WTC11 (cell line): ENCODE data around the gene CHPF2. TPM values are rescaled to one million over a fixed set of nuclear protein-coding genes. Genes with fewer than 3 reads are reported as not detected.

ENCODE experiments used
- ATAC-seq: fragments of 200-7000 bp; cut with Tn5 transposase; 2 replicates; pipeline ENCODE4 v1.10.0; 2021; ENCODE audit warnings: mild to moderate bottlenecking, moderate library complexity
- CTCF ChIA-PET: fragments of 300-600 bp; sonication (Branson Sonifier 250); formaldehyde crosslinking; loops from one replicate; lab custom pipeline; 2021; ENCODE audit warnings: antibody characterized with exemption; lab: Charles Lee
- POLR2A ChIA-PET: fragments of 350-600 bp; sonication (Branson Sonifier 250); formaldehyde crosslinking; loops from one replicate; lab custom pipeline; 2021; ENCODE audit warnings: antibody characterized with exemption; lab: Charles Lee
- DNase-seq: peaks from one replicate; pipeline ENCODE4 v3.0.0; 2021; ENCODE audit warnings: low spot score
- H3K27ac Mint-ChIP-seq: 2 replicates; pipeline ENCODE4 v1.8.0; 2021; ENCODE audit warnings: mixed read lengths
- H3K27me3 Mint-ChIP-seq: 2 replicates; pipeline ENCODE4 v1.8.0; 2021; ENCODE audit warnings: low read depth, mild to moderate bottlenecking, moderate library complexity, mixed read lengths
- H3K36me3 Mint-ChIP-seq: 2 replicates; pipeline ENCODE4 v1.8.0; 2021; ENCODE audit warnings: mixed read lengths
- H3K4me1 Mint-ChIP-seq: 2 replicates; pipeline ENCODE4 v1.8.0; 2022; ENCODE audit warnings: mixed read lengths
- H3K4me3 Mint-ChIP-seq: 2 replicates; pipeline ENCODE4 v1.8.0; 2021; ENCODE audit warnings: mild to moderate bottlenecking, moderate library complexity, mixed read lengths
- H3K9me3 Mint-ChIP-seq: 2 replicates; pipeline ENCODE4 v1.8.0; 2021; ENCODE audit warnings: mixed read lengths
- ATF1 ChIP-seq: sonication (generic); formaldehyde crosslinking; IDR thresholded peaks from 2 replicates; pipeline ENCODE4 v1.8.1; 2023; ENCODE audit warnings: mild to moderate bottlenecking, moderate library complexity, missing genetic modification reagents
- CREM ChIP-seq: sonication (generic); formaldehyde crosslinking; IDR thresholded peaks from 2 replicates; pipeline ENCODE4 v1.8.1; 2022; ENCODE audit warnings: mild to moderate bottlenecking, missing genetic modification reagents, moderate library complexity
- GABPB1 ChIP-seq: sonication (generic); formaldehyde crosslinking; IDR thresholded peaks from 2 replicates; pipeline ENCODE4 v1.8.1; 2023; ENCODE audit warnings: mild to moderate bottlenecking, missing genetic modification reagents
- HMGA2 ChIP-seq: fragments of 250-450 bp; sonication (Bioruptor Pico); IDR thresholded peaks from 2 replicates; pipeline ENCODE4 v1.4.0; 2021; ENCODE audit warnings: mild to moderate bottlenecking, moderate library complexity
- JAZF1 ChIP-seq: fragments of 250-450 bp; sonication (Bioruptor Pico); IDR thresholded peaks from 2 replicates; pipeline ENCODE4 v1.9.0; 2021; ENCODE audit warnings: moderate library complexity, mild to moderate bottlenecking, inconsistent platforms
- MYBL2 ChIP-seq: sonication (generic); formaldehyde crosslinking; IDR thresholded peaks from 2 replicates; pipeline ENCODE4 v1.8.1; 2023; ENCODE audit warnings: mild to moderate bottlenecking, moderate library complexity, missing genetic modification reagents
- NFE2L1 ChIP-seq: sonication (generic); formaldehyde crosslinking; IDR thresholded peaks from 2 replicates; pipeline ENCODE4 v1.8.1; 2023; ENCODE audit warnings: missing genetic modification reagents
- NFYB ChIP-seq: sonication (generic); formaldehyde crosslinking; conservative IDR thresholded peaks from 2 replicates; pipeline ENCODE4 v1.8.0; 2022; ENCODE audit warnings: low read depth, missing genetic modification reagents
- ZNF121 ChIP-seq: sonication (generic); formaldehyde crosslinking; IDR thresholded peaks from 2 replicates; pipeline ENCODE4 v1.8.0; 2023; ENCODE audit warnings: missing genetic modification reagents
- ZNF138 ChIP-seq: sonication (generic); formaldehyde crosslinking; conservative IDR thresholded peaks from 2 replicates; pipeline ENCODE4 v1.8.1; 2022; ENCODE audit warnings: mild to moderate bottlenecking, moderate library complexity, missing genetic modification reagents
- ZNF232 ChIP-seq: sonication (generic); formaldehyde crosslinking; IDR thresholded peaks from 2 replicates; pipeline ENCODE4 v1.8.0; 2022; ENCODE audit warnings: mild to moderate bottlenecking, missing genetic modification reagents
- ZNF416 ChIP-seq: fragments of 250-450 bp; sonication (Bioruptor Pico); IDR thresholded peaks from 2 replicates; pipeline ENCODE4 v1.9.0; 2021; ENCODE audit warnings: mild to moderate bottlenecking, inconsistent platforms
- total RNA-seq: library from RNA; stranded (reverse); gene quantifications from 3 replicates; pipeline ENCODE4 v1.2.3, GENCODE V29; 2021
- TF ChIP-seq, protein P1 (sequence below): fragments of 250-450 bp; sonication (Bioruptor Pico); IDR thresholded peaks from 2 replicates; pipeline ENCODE4 v1.9.0; 2021; ENCODE audit warnings: mild to moderate bottlenecking
- TF ChIP-seq, protein P2 (sequence below): sonication (generic); formaldehyde crosslinking; IDR thresholded peaks from 2 replicates; pipeline ENCODE4 v1.8.1; 2023; ENCODE audit warnings: mild to moderate bottlenecking, missing genetic modification reagents
- TF ChIP-seq, protein P3 (sequence below): sonication (generic); formaldehyde crosslinking; conservative IDR thresholded peaks from 2 replicates; pipeline ENCODE4 v1.8.1; 2023; ENCODE audit warnings: mild to moderate bottlenecking, low read depth, missing genetic modification reagents, moderate library complexity
- TF ChIP-seq, protein P4 (sequence below): fragments of 250-450 bp; sonication (Bioruptor Pico); IDR thresholded peaks from 2 replicates; pipeline ENCODE4 v1.9.0; 2021; ENCODE audit warnings: moderate library complexity, mild to moderate bottlenecking, inconsistent platforms, borderline replicate concordance
- TF ChIP-seq, protein P5 (sequence below): sonication (generic); formaldehyde crosslinking; IDR thresholded peaks from 2 replicates; pipeline ENCODE4 v1.8.0; 2022; ENCODE audit warnings: mild to moderate bottlenecking, missing genetic modification reagents
- TF ChIP-seq, protein P6 (sequence below): sonication (generic); formaldehyde crosslinking; IDR thresholded peaks from 2 replicates; pipeline ENCODE4 v1.8.1; 2023; ENCODE audit warnings: mild to moderate bottlenecking, moderate library complexity, missing genetic modification reagents
- TF ChIP-seq, protein P7 (sequence below): sonication (generic); formaldehyde crosslinking; IDR thresholded peaks from 2 replicates; pipeline ENCODE4 v1.8.0; 2023; ENCODE audit warnings: missing genetic modification reagents
- TF ChIP-seq, protein P8 (sequence below): sonication (generic); formaldehyde crosslinking; IDR thresholded peaks from 2 replicates; pipeline ENCODE4 v1.8.1; 2022; ENCODE audit warnings: low read depth, mild to moderate bottlenecking, moderate library complexity, missing genetic modification reagents, borderline replicate concordance
- TF ChIP-seq, protein P9 (sequence below): sonication (generic); formaldehyde crosslinking; IDR thresholded peaks from 2 replicates; pipeline ENCODE4 v1.8.1; 2023; ENCODE audit warnings: mild to moderate bottlenecking, missing genetic modification reagents, moderate library complexity

CHPF2 gene
- total RNA-seq, 1 experiment from 2014 or later, result 30.7 TPM

DNA sequence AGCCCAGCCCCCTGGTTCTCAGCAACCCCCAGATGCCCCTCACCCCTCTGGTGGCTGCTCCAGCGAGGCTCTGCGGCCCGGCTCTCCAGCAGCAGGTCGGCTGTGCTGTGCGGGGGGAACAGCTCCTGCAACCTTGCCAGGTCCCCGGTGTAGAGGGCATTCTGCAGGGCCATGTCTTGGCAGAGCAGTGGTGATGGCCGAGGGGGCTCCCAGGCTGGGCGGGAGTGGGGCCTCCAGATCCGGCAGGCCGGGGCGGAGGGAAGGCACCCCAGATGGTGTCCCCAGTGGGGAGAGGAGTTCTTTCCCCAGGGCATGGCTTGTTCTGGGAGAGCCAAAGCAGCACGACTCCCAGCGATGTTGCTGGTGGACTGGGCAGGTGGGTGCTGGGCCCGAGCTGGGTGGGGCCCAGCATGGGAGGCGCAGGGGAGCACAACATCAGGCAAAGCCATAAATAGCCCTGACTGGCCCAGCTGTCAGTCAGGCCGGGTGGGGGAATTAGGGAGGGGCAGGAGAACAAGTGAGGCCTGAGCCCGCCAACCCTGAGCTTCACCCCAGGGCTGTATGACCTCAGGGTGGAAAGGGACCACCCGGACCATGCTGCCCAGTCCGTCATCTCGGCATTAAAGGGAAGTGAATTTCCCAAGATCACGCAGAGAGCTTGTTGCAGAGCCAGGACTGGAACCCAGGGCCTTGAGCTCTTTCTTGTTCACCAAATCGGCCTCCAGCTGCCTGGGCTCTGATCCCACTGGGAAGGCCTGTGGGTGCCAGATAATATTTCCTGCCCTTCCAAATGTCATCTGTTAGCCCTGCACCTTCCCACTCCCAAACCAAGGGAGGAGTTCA, 44.7 kb upstream of the CHPF2 start:
- Mint-ChIP-seq H3K27me3 (no peaks in the 10 kb centered on the region; the same call in 1 of the 2 replicates), H3K4me1 (no peaks in the 10 kb centered on the region), H3K9me3 (no peaks in the 10 kb centered on the region), H3K36me3 (no peaks in the 10 kb centered on the region)
- DNase-seq, result no peak
- CTCF ChIA-PET, result interaction anchor here (1.8 to 1.9 kb wide), 2 partner anchors 57 to 169 kb away, joined by 4 to 7 read pairs; no protein-coding TSS in a partner anchor
- TF ChIP-seq, protein P1, sequence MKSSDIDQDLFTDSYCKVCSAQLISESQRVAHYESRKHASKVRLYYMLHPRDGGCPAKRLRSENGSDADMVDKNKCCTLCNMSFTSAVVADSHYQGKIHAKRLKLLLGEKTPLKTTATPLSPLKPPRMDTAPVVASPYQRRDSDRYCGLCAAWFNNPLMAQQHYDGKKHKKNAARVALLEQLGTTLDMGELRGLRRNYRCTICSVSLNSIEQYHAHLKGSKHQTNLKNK (CRISPR knock-in tag), result no peak
- TF ChIP-seq ATF1, result no peak
- TF ChIP-seq, all 79 proteins: peak for 0
- POLR2A ChIA-PET, result no interaction called here
- H3K27ac Mint-ChIP-seq, result no peak overlapping the region
- no peak overlapping the region for H3K4me3 Mint-ChIP-seq
- ATAC-seq, result no peak

DNA sequence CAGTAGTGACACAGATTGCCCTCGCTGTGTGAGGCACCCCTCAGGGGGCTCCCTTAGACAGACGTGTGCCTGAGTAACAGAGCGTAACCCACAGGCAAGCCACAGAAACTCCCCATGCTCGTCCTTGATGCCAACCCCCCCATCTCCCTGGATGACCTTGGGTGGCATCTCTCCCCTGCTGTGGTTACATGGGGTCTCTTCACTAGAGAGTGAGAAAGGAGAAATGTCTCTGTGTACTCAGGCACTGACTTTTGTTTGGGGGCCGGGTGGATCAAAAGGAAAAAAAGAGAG, 44.1 kb upstream of the CHPF2 start:
- H3K27ac Mint-ChIP-seq, result no peak overlapping the region
- no peaks in the 10 kb centered on the region for H3K36me3 Mint-ChIP-seq
- no peaks in the 10 kb centered on the region; the same call in 1 of the 2 replicates for H3K27me3 Mint-ChIP-seq
- ChIA-PET CTCF (interaction anchor here (1.8 to 1.9 kb wide), 2 partner anchors 56 to 169 kb away, joined by 4 to 7 read pairs; no protein-coding TSS in a partner anchor), POLR2A (no interaction called here)
- ATAC-seq (no peak), DNase-seq (no peak)
- TF ChIP-seq ZNF232 (no peak), GABPB1 (no peak), NFE2L1 (CRISPR knock-in tag) (no peak), JAZF1 (CRISPR knock-in tag) (no peak), ZNF416 (no peak), MYBL2 (CRISPR knock-in tag) (no peak), ZNF138 (CRISPR knock-in tag) (no peak)
- TF ChIP-seq, protein P2, sequence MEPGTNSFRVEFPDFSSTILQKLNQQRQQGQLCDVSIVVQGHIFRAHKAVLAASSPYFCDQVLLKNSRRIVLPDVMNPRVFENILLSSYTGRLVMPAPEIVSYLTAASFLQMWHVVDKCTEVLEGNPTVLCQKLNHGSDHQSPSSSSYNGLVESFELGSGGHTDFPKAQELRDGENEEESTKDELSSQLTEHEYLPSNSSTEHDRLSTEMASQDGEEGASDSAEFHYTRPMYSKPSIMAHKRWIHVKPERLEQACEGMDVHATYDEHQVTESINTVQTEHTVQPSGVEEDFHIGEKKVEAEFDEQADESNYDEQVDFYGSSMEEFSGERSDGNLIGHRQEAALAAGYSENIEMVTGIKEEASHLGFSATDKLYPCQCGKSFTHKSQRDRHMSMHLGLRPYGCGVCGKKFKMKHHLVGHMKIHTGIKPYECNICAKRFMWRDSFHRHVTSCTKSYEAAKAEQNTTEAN, result no peak
- TF ChIP-seq, protein P3, sequence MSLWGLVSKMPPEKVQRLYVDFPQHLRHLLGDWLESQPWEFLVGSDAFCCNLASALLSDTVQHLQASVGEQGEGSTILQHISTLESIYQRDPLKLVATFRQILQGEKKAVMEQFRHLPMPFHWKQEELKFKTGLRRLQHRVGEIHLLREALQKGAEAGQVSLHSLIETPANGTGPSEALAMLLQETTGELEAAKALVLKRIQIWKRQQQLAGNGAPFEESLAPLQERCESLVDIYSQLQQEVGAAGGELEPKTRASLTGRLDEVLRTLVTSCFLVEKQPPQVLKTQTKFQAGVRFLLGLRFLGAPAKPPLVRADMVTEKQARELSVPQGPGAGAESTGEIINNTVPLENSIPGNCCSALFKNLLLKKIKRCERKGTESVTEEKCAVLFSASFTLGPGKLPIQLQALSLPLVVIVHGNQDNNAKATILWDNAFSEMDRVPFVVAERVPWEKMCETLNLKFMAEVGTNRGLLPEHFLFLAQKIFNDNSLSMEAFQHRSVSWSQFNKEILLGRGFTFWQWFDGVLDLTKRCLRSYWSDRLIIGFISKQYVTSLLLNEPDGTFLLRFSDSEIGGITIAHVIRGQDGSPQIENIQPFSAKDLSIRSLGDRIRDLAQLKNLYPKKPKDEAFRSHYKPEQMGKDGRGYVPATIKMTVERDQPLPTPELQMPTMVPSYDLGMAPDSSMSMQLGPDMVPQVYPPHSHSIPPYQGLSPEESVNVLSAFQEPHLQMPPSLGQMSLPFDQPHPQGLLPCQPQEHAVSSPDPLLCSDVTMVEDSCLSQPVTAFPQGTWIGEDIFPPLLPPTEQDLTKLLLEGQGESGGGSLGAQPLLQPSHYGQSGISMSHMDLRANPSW (CRISPR knock-in tag), result no peak
- TF ChIP-seq, protein P4, sequence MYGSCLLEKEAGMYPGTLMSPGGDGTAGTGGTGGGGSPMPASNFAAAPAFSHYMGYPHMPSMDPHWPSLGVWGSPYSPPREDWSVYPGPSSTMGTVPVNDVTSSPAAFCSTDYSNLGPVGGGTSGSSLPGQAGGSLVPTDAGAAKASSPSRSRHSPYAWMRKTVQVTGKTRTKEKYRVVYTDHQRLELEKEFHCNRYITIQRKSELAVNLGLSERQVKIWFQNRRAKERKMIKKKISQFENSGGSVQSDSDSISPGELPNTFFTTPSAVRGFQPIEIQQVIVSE, result no peak
- TF ChIP-seq, protein P5, sequence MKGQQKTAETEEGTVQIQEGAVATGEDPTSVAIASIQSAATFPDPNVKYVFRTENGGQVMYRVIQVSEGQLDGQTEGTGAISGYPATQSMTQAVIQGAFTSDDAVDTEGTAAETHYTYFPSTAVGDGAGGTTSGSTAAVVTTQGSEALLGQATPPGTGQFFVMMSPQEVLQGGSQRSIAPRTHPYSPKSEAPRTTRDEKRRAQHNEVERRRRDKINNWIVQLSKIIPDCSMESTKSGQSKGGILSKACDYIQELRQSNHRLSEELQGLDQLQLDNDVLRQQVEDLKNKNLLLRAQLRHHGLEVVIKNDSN, result no peak
- H3K4me1 Mint-ChIP-seq, result no peaks in the 10 kb centered on the region
- H3K9me3 Mint-ChIP-seq, result no peaks in the 10 kb centered on the region
- H3K4me3 Mint-ChIP-seq, result no peak overlapping the region

DNA sequence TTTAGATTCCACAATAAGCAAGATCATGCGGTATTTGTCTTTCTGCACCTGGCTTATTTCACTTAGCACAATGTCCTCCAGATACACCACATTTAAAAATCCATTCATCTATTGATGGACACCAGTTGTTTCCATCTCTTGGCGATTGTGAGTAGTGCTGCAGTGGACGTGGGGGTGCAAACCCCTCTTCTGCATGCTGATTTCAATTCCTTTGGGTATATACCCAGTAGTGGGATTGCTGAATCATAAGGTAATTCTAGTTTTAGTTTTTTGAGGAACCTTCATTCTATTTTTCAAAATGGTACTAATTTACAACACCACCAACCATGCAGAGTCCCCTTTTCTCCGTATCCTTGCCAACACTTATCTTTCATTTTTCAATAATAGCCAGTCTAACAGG, 43.2 kb upstream of the CHPF2 start:
- ATAC-seq (no peak), DNase-seq (no peak)
- Mint-ChIP-seq H3K4me1 (no peaks in the 10 kb centered on the region), H3K9me3 (no peaks in the 10 kb centered on the region), H3K27ac (no peak overlapping the region), H3K4me3 (no peak overlapping the region), H3K27me3 (no peaks in the 10 kb centered on the region; the same call in 1 of the 2 replicates), H3K36me3 (no peaks in the 10 kb centered on the region)
- CTCF ChIA-PET, result no interaction called here
- POLR2A ChIA-PET, result no interaction called here
- no peak for TF ChIP-seq HMGA2 (CRISPR knock-in tag)
- TF ChIP-seq, protein P6, sequence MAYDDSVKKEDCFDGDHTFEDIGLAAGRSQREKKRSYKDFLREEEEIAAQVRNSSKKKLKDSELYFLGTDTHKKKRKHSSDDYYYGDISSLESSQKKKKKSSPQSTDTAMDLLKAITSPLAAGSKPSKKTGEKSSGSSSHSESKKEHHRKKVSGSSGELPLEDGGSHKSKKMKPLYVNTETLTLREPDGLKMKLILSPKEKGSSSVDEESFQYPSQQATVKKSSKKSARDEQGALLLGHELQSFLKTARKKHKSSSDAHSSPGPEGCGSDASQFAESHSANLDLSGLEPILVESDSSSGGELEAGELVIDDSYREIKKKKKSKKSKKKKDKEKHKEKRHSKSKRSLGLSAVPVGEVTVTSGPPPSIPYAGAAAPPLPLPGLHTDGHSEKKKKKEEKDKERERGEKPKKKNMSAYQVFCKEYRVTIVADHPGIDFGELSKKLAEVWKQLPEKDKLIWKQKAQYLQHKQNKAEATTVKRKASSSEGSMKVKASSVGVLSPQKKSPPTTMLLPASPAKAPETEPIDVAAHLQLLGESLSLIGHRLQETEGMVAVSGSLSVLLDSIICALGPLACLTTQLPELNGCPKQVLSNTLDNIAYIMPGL (CRISPR knock-in tag), result no peak
- TF ChIP-seq CREM (CRISPR knock-in tag), result no peak
- TF ChIP-seq, protein P7, sequence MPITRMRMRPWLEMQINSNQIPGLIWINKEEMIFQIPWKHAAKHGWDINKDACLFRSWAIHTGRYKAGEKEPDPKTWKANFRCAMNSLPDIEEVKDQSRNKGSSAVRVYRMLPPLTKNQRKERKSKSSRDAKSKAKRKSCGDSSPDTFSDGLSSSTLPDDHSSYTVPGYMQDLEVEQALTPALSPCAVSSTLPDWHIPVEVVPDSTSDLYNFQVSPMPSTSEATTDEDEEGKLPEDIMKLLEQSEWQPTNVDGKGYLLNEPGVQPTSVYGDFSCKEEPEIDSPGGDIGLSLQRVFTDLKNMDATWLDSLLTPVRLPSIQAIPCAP (CRISPR knock-in tag), result no peak
- TF ChIP-seq, protein P8, sequence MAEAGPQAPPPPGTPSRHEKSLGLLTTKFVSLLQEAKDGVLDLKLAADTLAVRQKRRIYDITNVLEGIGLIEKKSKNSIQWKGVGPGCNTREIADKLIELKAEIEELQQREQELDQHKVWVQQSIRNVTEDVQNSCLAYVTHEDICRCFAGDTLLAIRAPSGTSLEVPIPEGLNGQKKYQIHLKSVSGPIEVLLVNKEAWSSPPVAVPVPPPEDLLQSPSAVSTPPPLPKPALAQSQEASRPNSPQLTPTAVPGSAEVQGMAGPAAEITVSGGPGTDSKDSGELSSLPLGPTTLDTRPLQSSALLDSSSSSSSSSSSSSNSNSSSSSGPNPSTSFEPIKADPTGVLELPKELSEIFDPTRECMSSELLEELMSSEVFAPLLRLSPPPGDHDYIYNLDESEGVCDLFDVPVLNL, result no peak
- TF ChIP-seq, protein P9, sequence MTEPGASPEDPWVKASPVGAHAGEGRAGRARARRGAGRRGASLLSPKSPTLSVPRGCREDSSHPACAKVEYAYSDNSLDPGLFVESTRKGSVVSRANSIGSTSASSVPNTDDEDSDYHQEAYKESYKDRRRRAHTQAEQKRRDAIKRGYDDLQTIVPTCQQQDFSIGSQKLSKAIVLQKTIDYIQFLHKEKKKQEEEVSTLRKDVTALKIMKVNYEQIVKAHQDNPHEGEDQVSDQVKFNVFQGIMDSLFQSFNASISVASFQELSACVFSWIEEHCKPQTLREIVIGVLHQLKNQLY, result no peak
- TF ChIP-seq ZNF121 (CRISPR knock-in tag), result no peak
- TF ChIP-seq NFYB, result no peak
